SK-N-SH (cell line): ENCODE results near the gene LRRC72. TPM values are rescaled to one million over a fixed set of nuclear protein-coding genes. Genes with fewer than 3 reads are reported as not detected.

Experiments
- CTCF ChIA-PET: fragments of 300-600, 350-600 bp; formaldehyde crosslinking; extraction: SDS; loops from one replicate; lab custom pipeline; 2021; lab: Yijun Ruan, JAX
- POLR2A ChIA-PET: fragments of 350-600 bp; sonication (Branson Sonifier 250); formaldehyde crosslinking; extraction: SDS; loops from one replicate; lab custom pipeline; 2020; ENCODE audit warnings: antibody characterized with exemption, inconsistent platforms; lab: Yijun Ruan, JAX
- DNase-seq: peaks from one replicate; pipeline ENCODE4 v3.0.0; 2012
- H2AFZ ChIP-seq: fragments of 200-600 bp; sonication (generic); 2 replicates; pipeline ENCODE4 v1.8.1; 2016; ENCODE audit warnings: antibody characterized with exemption, mild to moderate bottlenecking, low read depth
- H3F3A ChIP-seq: fragments of 200-600 bp; sonication (generic); replicated peaks from 2 replicates; pipeline ENCODE3; 2016; ENCODE audit warnings: antibody characterized with exemption, mild to moderate bottlenecking; ENCODE audit not compliant: insufficient read depth
- H3K27ac ChIP-seq, 2 experiments: fragments of 200-500 bp in 1 of 2; fragments of 200-600 bp in 1 of 2; sonication (Bioruptor generic) in 1 of 2; sonication (generic), shearing (Covaris generic) in 1 of 2; 2 replicates each; pipeline versions ENCODE4 v1.5.1 to v1.6.1; 2014 to 2016; ENCODE audit warnings: low read depth in 2 of 2, inconsistent platforms in 1 of 2, low read length in 1 of 2, mild to moderate bottlenecking in 1 of 2, mixed read lengths in 1 of 2
- H3K27me3 ChIP-seq: fragments of 200-600 bp; sonication (generic), shearing (Covaris generic); 2 replicates; pipeline ENCODE4 v1.6.1; 2016; ENCODE audit warnings: mixed run types; ENCODE audit not compliant: insufficient read depth
- H3K36me3 ChIP-seq, 2 experiments: fragments of 200-500 bp in 1 of 2; fragments of 200-600 bp in 1 of 2; sonication (Bioruptor generic) in 1 of 2; sonication (generic) in 1 of 2; replicated peaks in 1 of 2; 2 replicates each; pipeline versions ENCODE3 to v1.5.1; 2014 to 2016; ENCODE audit warnings: low read length in 1 of 2, mild to moderate bottlenecking in 1 of 2; ENCODE audit not compliant: insufficient read depth in 2 of 2, control insufficient read depth in 1 of 2
- H3K4me1 ChIP-seq, 2 experiments: fragments of 200-500 bp in 1 of 2; fragments of 200-600 bp in 1 of 2; sonication (Bioruptor generic) in 1 of 2; sonication (generic), shearing (Covaris generic) in 1 of 2; 2 replicates each; pipeline versions ENCODE4 v1.5.1 to v1.6.1; 2014 to 2016; ENCODE audit warnings: low read depth in 1 of 2, low read length in 1 of 2, mixed run types in 1 of 2; ENCODE audit not compliant: insufficient read depth in 2 of 2, control insufficient read depth in 1 of 2
- H3K4me2 ChIP-seq: fragments of 200-600 bp; sonication (generic), shearing (Covaris generic); 2 replicates; pipeline ENCODE4 v1.6.1; 2017; ENCODE audit warnings: mixed run types
- H3K4me3 ChIP-seq, 2 experiments: fragments of 200-500 bp in 1 of 2; fragments of 200-600 bp in 1 of 2; sonication (Bioruptor generic) in 1 of 2; sonication (generic), shearing (Covaris generic) in 1 of 2; 2 replicates each; pipeline versions ENCODE4 v1.5.1 to v1.8.1; 2014 to 2016; ENCODE audit warnings: low read depth in 2 of 2, inconsistent platforms in 1 of 2, low read length in 1 of 2, mild to moderate bottlenecking in 1 of 2, mixed read lengths in 1 of 2, moderate library complexity in 1 of 2
- H3K79me2 ChIP-seq: fragments of 200-600 bp; sonication (generic); 2 replicates; pipeline ENCODE4 v1.8.1; 2017; ENCODE audit warnings: mild to moderate bottlenecking; ENCODE audit not compliant: insufficient read depth
- H3K9ac ChIP-seq: fragments of 200-600 bp; sonication (generic); 2 replicates; pipeline ENCODE4 v1.6.1; 2017; ENCODE audit warnings: mixed run types
- H3K9me2 ChIP-seq: fragments of 200-600 bp; sonication (generic); 2 replicates; pipeline ENCODE4 v1.6.1; 2017; ENCODE audit warnings: mixed run types
- H3K9me3 ChIP-seq: fragments of 200-600 bp; sonication (generic); 2 replicates; pipeline ENCODE4 v1.6.1; 2017; ENCODE audit warnings: mixed run types, mild to moderate bottlenecking, moderate library complexity
- H4K20me1 ChIP-seq: fragments of 200-600 bp; sonication (generic); 2 replicates; pipeline ENCODE4 v1.6.1; 2017; ENCODE audit warnings: mild to moderate bottlenecking, mixed run types; ENCODE audit not compliant: insufficient read depth
- ELF1 ChIP-seq: IDR thresholded peaks from 2 replicates; pipeline ENCODE4 v1.4.0; 2012
- EZH2phosphoT487 ChIP-seq: fragments of 200-600 bp; sonication (generic); IDR thresholded peaks from 2 replicates; pipeline ENCODE4 v1.6.1; 2017; ENCODE audit warnings: low read depth, mixed run types, mild to moderate bottlenecking, antibody characterized with exemption, moderate library complexity, borderline replicate concordance
- GATA2 ChIP-seq: sonication (generic); formaldehyde crosslinking; IDR thresholded peaks from 2 replicates; pipeline ENCODE4 v1.5.0; 2020; ENCODE audit warnings: mild to moderate bottlenecking, missing genetic modification reagents
- PBX3 ChIP-seq: IDR thresholded peaks from 2 replicates; pipeline ENCODE4; 2012
- REST ChIP-seq: IDR thresholded peaks from 2 replicates; pipeline ENCODE4 v1.6.1; 2012; ENCODE audit warnings: mild to moderate bottlenecking, low read depth, low read length, moderate library complexity
- RFX5 ChIP-seq: IDR thresholded peaks from 2 replicates; pipeline ENCODE4 v1.6.1; 2012; ENCODE audit warnings: mild to moderate bottlenecking, improper control_type of control experiment, low read length
- YY1 ChIP-seq: IDR thresholded peaks from 2 replicates; pipeline ENCODE4 v1.4.0; 2012; ENCODE audit warnings: low read depth, mild to moderate bottlenecking
- WGBS: methylation state at CpG from one replicate; pipeline ENCODE4 v1.1.6; 2017; ENCODE audit warnings: low lambda C conversion rate; 5-methylcytosine and 5-hydroxymethylcytosine counted together
- polyA plus RNA-seq, 3 experiments: library from polyadenylated mRNA; depleted of rRNA; stranded (reverse); fragments of >200 nt; gene quantifications; 2 replicates each; pipeline ENCODE4 v1.2.3, GENCODE V29; 2012
- TF ChIP-seq, protein P1 (sequence below): fragments of 200-600 bp; sonication (generic); IDR thresholded peaks from 2 replicates; pipeline ENCODE4 v1.6.1; 2017; ENCODE audit warnings: antibody characterized with exemption, mild to moderate bottlenecking, moderate library complexity

The LRRC72 gene
- polyA plus RNA-seq, 1 of the 3 experiments (the other 2 are of a cell fraction) = not detected

- Histone ChIP-seq H3K27ac (no peak overlapping the region), H3F3A (no peaks in the 10 kb centered on the region), H3K4me2 (no peak overlapping the region), H3K36me3 (no peaks in the 10 kb centered on the region), H3K4me1 (peaks cover 7 to 12% of the 10 kb centered on the region in 2 experiments; a peak in 3 of 4 replicates), H3K79me2 (no peaks in the 10 kb centered on the region), H3K9me3 (no peaks in the 10 kb centered on the region), H3K27me3 (no peaks in the 10 kb centered on the region), H3K9ac (no peak overlapping the region), H2AFZ (no peak overlapping the region), H4K20me1 (no peaks in the 10 kb centered on the region), H3K4me3 (no peak overlapping the region), H3K9me2 (no peaks in the 10 kb centered on the region)
- WGBS = 76% methylated on average over 39 of the region's 42 CpGs
- DNase-seq = peak; percentile 59
- CTCF ChIA-PET = interaction anchor here (1.6 kb wide), 1 partner anchor 22 kb away, joined by 7 read pairs; no protein-coding TSS in a partner anchor
- TF ChIP-seq ELF1 (no peak), YY1 (no peak), EZH2phosphoT487 (no peak)
- POLR2A ChIA-PET = no interaction called here
These were observed 59.7 kb downstream of the LRRC72 start for GRCh38 chr7:16586081-16586874.

DNA sequence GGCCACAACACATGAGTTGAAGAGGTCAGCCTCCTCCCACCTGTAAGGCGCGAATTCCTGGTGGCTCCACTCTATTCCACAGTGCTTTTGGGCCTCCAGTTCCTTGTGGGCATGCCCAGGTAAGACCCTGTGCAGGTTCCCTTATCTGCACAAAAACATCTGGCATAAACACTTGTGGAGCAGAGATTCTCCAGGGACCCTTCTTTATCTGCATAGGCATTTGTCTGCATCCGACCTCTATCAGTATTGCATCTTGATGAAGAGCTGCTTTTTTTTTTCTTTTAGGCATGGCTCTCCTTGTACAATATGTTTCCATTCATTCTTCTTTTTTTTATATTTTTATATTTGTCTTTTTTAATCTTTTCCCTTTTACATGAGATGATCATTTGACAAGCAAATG is 60.5 kb downstream of the LRRC72 start:
- Histone ChIP-seq H3K4me1 (peaks cover 5 to 7% of the 10 kb centered on the region in 2 experiments; a peak in 3 of 4 replicates), H3K4me2 (no peak overlapping the region), H3K4me3 (no peak overlapping the region), H3K9me2 (no peaks in the 10 kb centered on the region), H4K20me1 (no peaks in the 10 kb centered on the region), H3K9me3 (no peaks in the 10 kb centered on the region), H3K27me3 (no peaks in the 10 kb centered on the region), H3K79me2 (no peaks in the 10 kb centered on the region), H3F3A (no peaks in the 10 kb centered on the region), H3K9ac (no peak overlapping the region), H2AFZ (no peak overlapping the region), H3K36me3 (no peaks in the 10 kb centered on the region), H3K27ac (no peak overlapping the region)
- ChIA-PET POLR2A (no interaction called here), CTCF (interaction anchor here (1.2 to 1.6 kb wide), 3 partner anchors 13 to 59 kb away, joined by 3 to 7 read pairs (median 3); partner anchors contain the start of genes ANKMY2 and BZW2)
- DNase-seq = no peak
- WGBS = 78% methylated on average over 3 of the region's 3 CpGs
- no peak for TF ChIP-seq REST
- no peak for TF ChIP-seq RFX5
- no peak for TF ChIP-seq GATA2 (CRISPR knock-in tag)
- TF ChIP-seq, protein P1, sequence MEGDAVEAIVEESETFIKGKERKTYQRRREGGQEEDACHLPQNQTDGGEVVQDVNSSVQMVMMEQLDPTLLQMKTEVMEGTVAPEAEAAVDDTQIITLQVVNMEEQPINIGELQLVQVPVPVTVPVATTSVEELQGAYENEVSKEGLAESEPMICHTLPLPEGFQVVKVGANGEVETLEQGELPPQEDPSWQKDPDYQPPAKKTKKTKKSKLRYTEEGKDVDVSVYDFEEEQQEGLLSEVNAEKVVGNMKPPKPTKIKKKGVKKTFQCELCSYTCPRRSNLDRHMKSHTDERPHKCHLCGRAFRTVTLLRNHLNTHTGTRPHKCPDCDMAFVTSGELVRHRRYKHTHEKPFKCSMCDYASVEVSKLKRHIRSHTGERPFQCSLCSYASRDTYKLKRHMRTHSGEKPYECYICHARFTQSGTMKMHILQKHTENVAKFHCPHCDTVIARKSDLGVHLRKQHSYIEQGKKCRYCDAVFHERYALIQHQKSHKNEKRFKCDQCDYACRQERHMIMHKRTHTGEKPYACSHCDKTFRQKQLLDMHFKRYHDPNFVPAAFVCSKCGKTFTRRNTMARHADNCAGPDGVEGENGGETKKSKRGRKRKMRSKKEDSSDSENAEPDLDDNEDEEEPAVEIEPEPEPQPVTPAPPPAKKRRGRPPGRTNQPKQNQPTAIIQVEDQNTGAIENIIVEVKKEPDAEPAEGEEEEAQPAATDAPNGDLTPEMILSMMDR = no peak
- no peak for TF ChIP-seq PBX3
